ENCODE measurements around the gene TUBGCP3.

DNA sequence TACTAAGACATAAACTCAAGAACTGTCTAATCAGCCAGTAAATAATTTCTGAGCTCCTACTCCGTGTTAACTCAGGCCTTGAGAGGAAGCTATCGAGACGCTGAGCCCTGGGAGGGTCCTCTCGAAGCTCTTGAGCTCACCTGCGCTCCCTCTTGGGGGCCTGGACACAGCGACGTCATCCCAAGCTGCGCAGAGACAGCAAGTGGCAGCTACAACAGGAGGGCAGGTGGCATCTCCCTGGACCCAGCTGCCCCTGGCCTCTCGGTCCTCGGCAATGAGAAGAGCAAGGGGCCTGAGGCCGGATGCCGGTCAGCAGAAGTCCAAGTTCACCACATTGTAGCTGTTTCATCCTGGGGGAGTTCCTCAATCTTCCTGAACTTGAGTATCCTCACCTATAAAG is 30.5 kb upstream of the TUBGCP3 start:
- TF ChIP-seq, protein P1, sequence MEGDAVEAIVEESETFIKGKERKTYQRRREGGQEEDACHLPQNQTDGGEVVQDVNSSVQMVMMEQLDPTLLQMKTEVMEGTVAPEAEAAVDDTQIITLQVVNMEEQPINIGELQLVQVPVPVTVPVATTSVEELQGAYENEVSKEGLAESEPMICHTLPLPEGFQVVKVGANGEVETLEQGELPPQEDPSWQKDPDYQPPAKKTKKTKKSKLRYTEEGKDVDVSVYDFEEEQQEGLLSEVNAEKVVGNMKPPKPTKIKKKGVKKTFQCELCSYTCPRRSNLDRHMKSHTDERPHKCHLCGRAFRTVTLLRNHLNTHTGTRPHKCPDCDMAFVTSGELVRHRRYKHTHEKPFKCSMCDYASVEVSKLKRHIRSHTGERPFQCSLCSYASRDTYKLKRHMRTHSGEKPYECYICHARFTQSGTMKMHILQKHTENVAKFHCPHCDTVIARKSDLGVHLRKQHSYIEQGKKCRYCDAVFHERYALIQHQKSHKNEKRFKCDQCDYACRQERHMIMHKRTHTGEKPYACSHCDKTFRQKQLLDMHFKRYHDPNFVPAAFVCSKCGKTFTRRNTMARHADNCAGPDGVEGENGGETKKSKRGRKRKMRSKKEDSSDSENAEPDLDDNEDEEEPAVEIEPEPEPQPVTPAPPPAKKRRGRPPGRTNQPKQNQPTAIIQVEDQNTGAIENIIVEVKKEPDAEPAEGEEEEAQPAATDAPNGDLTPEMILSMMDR (conservative IDR thresholded peaks at IDR 0.05; ENCODE audit: low read length): no peak
- no peak for TF ChIP-seq EZH2phosphoT487 (IDR thresholded peaks at IDR 0.05; ENCODE audit: borderline replicate concordance, low read depth, low read length)

All from OCI-LY7 (cell line).